Measurements from ENCODE around the gene LILRB3. TPM values are rescaled to one million over a fixed set of nuclear protein-coding genes. Genes with fewer than 3 reads are reported as not detected.
"Not testable (repeated sequence)": the region's sequence is repeated elsewhere in the genome, so short reads cannot be mapped to it uniquely, and the experiment has no call there.

Gene LILRB3
- total and polyA plus RNA-seq, 2 of the 4 experiments (the other 2 are of a cell fraction): not detected

GRCh38 chr19:54271587-54271986 lies 48.8 kb upstream of the LILRB3 start:
- H2BK120ac ChIP-seq (ENCODE audit: low read depth, low read length); POLR2A ChIA-PET (ENCODE audit: unreplicated experiment); H3K4me2 ChIP-seq (ENCODE audit: low read depth, low read length); intact Hi-C loops (cut with micrococcal nuclease); DNase-seq; CTCF ChIA-PET; H3K14ac ChIP-seq (replicated peaks; ENCODE audit: low read depth, low read length); H3K27me3 ChIP-seq (ENCODE audit: control insufficient read depth, insufficient read depth, low read length); H2AK9ac ChIP-seq (replicated peaks; ENCODE audit: low read depth, low read length, poor library complexity); H3K56ac ChIP-seq (ENCODE audit: extremely low read depth, insufficient read depth, low read length); BruUV-seq (replicated peaks); H4K5ac ChIP-seq (ENCODE audit: low read depth, low read length); H2BK5ac ChIP-seq (ENCODE audit: low read depth, low read length, poor library complexity, severe bottlenecking); H3K9me1 ChIP-seq (ENCODE audit: insufficient read depth, low read length); H3K79me1 ChIP-seq (ENCODE audit: low read depth in 1 of 2, low read length in 2 of 2); H2BK15ac ChIP-seq (ENCODE audit: low read depth, low read length); H2AFZ ChIP-seq (replicated peaks; ENCODE audit: low read length, poor library complexity); H3K23ac ChIP-seq (ENCODE audit: low read depth, low read length); H3K9me3 ChIP-seq (ENCODE audit: control insufficient read depth, insufficient read depth, low read length); H3K4me3 ChIP-seq (ENCODE audit: insufficient read depth, low read depth, low read length); H3K18ac ChIP-seq (ENCODE audit: low read depth, low read length); H3K9ac ChIP-seq (ENCODE audit: low read depth, low read length); H2BK20ac ChIP-seq (ENCODE audit: low read depth, low read length); ATAC-seq (ENCODE audit: low read depth); H4K8ac ChIP-seq (ENCODE audit: low read depth in 2 of 2, low read length in 2 of 2); H4K20me1 ChIP-seq (ENCODE audit: insufficient read depth, low read length); H3K4ac ChIP-seq (ENCODE audit: low read depth, low read length); H3K27ac ChIP-seq (ENCODE audit: insufficient read depth, low read length); H3K36me3 ChIP-seq (ENCODE audit: control insufficient read depth, insufficient read depth, low read length); H3K4me1 ChIP-seq (ENCODE audit: control insufficient read depth, insufficient read depth, low read length); in situ Hi-C loops (cut with MboI; ENCODE audit: low sequenced_read_pairs); H4K91ac ChIP-seq (ENCODE audit: insufficient read depth, low read depth, low read length); dilution Hi-C loops (cut with HindIII; ENCODE audit: low sequenced_read_pairs, unreplicated experiment); H2AK5ac ChIP-seq (ENCODE audit: low read depth, low read length): not testable (repeated sequence)
- no CpG with 5 or more reads among the region's 4 CpGs for WGBS, 2 experiments (ENCODE audit: extremely low coverage in 2 of 2, insufficient read length in 1 of 2)
